Fibroblast of lung (primary cell): Measurements from ENCODE around the gene RPL36A. TPM values are rescaled to one million over a fixed set of nuclear protein-coding genes. Genes with fewer than 3 reads are reported as not detected.
A peak's percentile ranks its signal among the peaks of the same experiment; 100 is the strongest.

Experiments used
- DNase-seq, 2 donors: peaks; one replicate each; pipeline versions ENCODE4 v3.0.0 to v3.0.0-alpha.2; 2010; ENCODE audit warnings: low read depth in 2 of 2
- H2AFZ ChIP-seq: 2 replicates; pipeline ENCODE4 v1.5.1; 2012; ENCODE audit warnings: low read length, control low read depth, inconsistent platforms
- H3K27ac ChIP-seq: 2 replicates; pipeline ENCODE4 v1.5.1; 2011; ENCODE audit warnings: low read length, control low read depth; ENCODE audit not compliant: insufficient read depth
- H3K27me3 ChIP-seq: 2 replicates; pipeline ENCODE4 v1.5.1; 2011; ENCODE audit warnings: mild to moderate bottlenecking, low read length; ENCODE audit not compliant: control insufficient read depth, insufficient read depth
- H3K36me3 ChIP-seq: 2 replicates; pipeline ENCODE4 v1.5.1; 2011; ENCODE audit warnings: low read length; ENCODE audit not compliant: control insufficient read depth, insufficient read depth
- H3K4me1 ChIP-seq: 2 replicates; pipeline ENCODE4 v1.5.1; 2011; ENCODE audit warnings: low read length; ENCODE audit not compliant: control insufficient read depth, insufficient read depth; ENCODE audit errors: extremely low read depth
- H3K4me2 ChIP-seq: 2 replicates; pipeline ENCODE4 v1.5.1; 2011; ENCODE audit warnings: low read length, control low read depth; ENCODE audit not compliant: insufficient read depth; ENCODE audit errors: extremely low read depth
- H3K4me3 ChIP-seq, 4 experiments: fragments of 200-600 bp in 1 of 4; sonication (generic) in 1 of 4; replicated peaks in 1 of 4; 2 replicates each; pipeline ENCODE4 v1.5.1; 2011 to 2016; ENCODE audit warnings: low read length in 4 of 4, low read depth in 3 of 4, mild to moderate bottlenecking in 3 of 4, control low read depth in 2 of 4, inconsistent platforms in 1 of 4, mixed read lengths in 1 of 4; ENCODE audit not compliant: insufficient read depth in 1 of 4; ENCODE audit errors: control extremely low read depth in 1 of 4
- H3K79me2 ChIP-seq: 2 replicates; pipeline ENCODE4 v1.5.1; 2012; ENCODE audit warnings: mild to moderate bottlenecking, low read length, inconsistent platforms; ENCODE audit not compliant: control insufficient read depth, insufficient read depth
- H3K9ac ChIP-seq: 2 replicates; pipeline ENCODE4 v1.5.1; 2011; ENCODE audit warnings: mild to moderate bottlenecking, low read length, control low read depth; ENCODE audit not compliant: insufficient read depth
- H3K9me3 ChIP-seq: 2 replicates; pipeline ENCODE4 v1.5.1; 2012; ENCODE audit warnings: low read depth, low read length; ENCODE audit not compliant: control insufficient read depth, insufficient read depth
- H4K20me1 ChIP-seq: 2 replicates; pipeline ENCODE4 v1.5.1; 2011; ENCODE audit warnings: low read length; ENCODE audit not compliant: control insufficient read depth, insufficient read depth; ENCODE audit errors: extremely low read depth
- EZH2 ChIP-seq: IDR thresholded peaks from 2 replicates; pipeline ENCODE4 v1.5.1; 2012; ENCODE audit warnings: low read length, control low read depth, mild to moderate bottlenecking; ENCODE audit errors: missing control alignments
- polyA plus RNA-seq, 2 donors: library from polyadenylated mRNA; depleted of rRNA in 1 of 2; stranded (reverse) in 1 of 2; unstranded in 1 of 2; fragments of >200 nt; gene quantifications; 2 replicates each; pipeline ENCODE4 v1.2.1, GENCODE V29; 2011 to 2012; ENCODE audit warnings: missing spikeins in 1 of 2
- total RNA-seq: library from RNA; depleted of rRNA; stranded (reverse); fragments of >200 nt; gene quantifications from 2 replicates; pipeline ENCODE4 v1.2.1, GENCODE V29; 2014
- TF ChIP-seq, protein P1 (sequence below), 2 donors: IDR thresholded peaks in 1 of 2; conservative IDR thresholded peaks in 1 of 2; 1 replicate in 1 of 2; 2 replicates in 1 of 2; pipeline ENCODE4 v1.5.1; 2011 to 2012; ENCODE audit warnings: low read length in 2 of 2, control low read depth in 1 of 2, inconsistent platforms in 1 of 2, low read depth in 1 of 2, mild to moderate bottlenecking in 1 of 2

RPL36A gene
- total and polyA plus RNA-seq, 2 donors (not counting 1 experiment from before 2014, with no cell fraction given), result 305 to 2,209 TPM

DNA sequence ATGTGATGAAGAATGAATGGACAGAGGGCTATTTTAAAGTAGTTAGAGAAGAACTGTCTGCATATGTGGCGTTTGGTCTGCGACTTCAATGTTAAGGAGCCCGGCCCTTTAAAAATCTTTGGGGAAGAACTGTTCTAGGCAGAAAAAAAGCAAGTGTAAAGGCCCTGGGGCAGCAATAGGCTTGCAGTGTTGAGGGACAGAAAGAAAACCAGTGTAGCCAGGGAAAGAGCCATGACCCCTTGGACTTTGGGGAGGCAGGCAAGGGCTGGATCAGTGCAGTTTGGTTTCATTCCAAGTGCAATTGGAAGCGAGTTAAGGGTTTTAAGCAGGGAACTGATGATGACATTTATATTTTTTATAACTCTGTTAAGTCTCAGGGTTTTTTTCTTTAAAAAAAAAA lies 9.0 kb downstream of the RPL36A start:
- H3K4me1 ChIP-seq, result no peaks in the 10 kb centered on the region
- no peaks in the 10 kb centered on the region for H4K20me1 ChIP-seq
- H3K9ac ChIP-seq, result no peak overlapping the region
- no peaks in the 10 kb centered on the region for H3K9me3 ChIP-seq
- no peak overlapping the region for H3K4me3 ChIP-seq
- H2AFZ ChIP-seq, result no peak overlapping the region
- no peak for TF ChIP-seq EZH2
- TF ChIP-seq, protein P1, sequence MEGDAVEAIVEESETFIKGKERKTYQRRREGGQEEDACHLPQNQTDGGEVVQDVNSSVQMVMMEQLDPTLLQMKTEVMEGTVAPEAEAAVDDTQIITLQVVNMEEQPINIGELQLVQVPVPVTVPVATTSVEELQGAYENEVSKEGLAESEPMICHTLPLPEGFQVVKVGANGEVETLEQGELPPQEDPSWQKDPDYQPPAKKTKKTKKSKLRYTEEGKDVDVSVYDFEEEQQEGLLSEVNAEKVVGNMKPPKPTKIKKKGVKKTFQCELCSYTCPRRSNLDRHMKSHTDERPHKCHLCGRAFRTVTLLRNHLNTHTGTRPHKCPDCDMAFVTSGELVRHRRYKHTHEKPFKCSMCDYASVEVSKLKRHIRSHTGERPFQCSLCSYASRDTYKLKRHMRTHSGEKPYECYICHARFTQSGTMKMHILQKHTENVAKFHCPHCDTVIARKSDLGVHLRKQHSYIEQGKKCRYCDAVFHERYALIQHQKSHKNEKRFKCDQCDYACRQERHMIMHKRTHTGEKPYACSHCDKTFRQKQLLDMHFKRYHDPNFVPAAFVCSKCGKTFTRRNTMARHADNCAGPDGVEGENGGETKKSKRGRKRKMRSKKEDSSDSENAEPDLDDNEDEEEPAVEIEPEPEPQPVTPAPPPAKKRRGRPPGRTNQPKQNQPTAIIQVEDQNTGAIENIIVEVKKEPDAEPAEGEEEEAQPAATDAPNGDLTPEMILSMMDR (conservative IDR thresholded peaks at IDR 0.05 in 1 of 2, IDR thresholded peaks at IDR 0.05 in 1 of 2; ENCODE audit: low read depth in 1 of 2, low read length in 2 of 2), result no peak
- no peaks in the 10 kb centered on the region for H3K79me2 ChIP-seq
- no peaks in the 10 kb centered on the region for H3K36me3 ChIP-seq
- H3K27me3 ChIP-seq, result no peaks in the 10 kb centered on the region
- H3K4me2 ChIP-seq, result no peak overlapping the region
- no peak for DNase-seq
- H3K27ac ChIP-seq, result no peak overlapping the region

DNA sequence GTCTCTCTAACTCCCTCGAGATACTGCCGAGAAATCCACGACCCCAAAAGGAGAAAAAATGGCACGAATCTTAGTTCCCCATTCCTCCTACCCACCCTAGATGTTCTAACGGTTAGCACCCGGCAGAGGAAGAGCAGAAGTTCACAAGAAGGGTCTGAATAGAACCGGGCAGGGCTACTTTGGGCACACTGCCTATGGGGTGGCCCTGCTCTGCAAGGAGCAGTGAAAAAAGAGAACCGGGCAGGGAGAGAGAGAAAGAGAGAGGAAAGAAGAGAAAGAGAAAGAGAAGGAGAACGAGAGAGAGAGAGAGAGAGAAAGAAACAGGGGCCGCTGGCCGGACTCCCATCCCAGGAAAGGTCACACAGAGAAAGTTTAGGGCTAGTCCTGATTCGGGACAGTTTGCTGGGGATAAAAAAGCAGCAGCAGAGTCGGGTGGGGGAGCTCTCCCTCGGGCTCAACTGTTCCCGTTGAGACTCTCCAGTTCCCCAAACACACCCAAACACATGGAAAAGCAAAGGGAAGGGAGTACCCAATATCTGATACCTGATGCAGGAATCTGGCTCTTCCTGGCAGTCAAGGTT lies 16.4 kb downstream of the RPL36A start:
- TF ChIP-seq, protein P1 (conservative IDR thresholded peaks at IDR 0.05 in 1 of 2, IDR thresholded peaks at IDR 0.05 in 1 of 2; ENCODE audit: low read depth in 1 of 2, low read length in 2 of 2), result no peak
- TF ChIP-seq EZH2, result no peak
- no peaks in the 10 kb centered on the region for H4K20me1 ChIP-seq
- H3K9me3 ChIP-seq, result no peaks in the 10 kb centered on the region
- H3K4me2 ChIP-seq, result peak overlapping the region; percentile 72
- peaks cover 49% of the 10 kb centered on the region for H3K79me2 ChIP-seq
- peak overlapping the region; percentile 47 to 96 (median 78) for H3K4me3 ChIP-seq
- H2AFZ ChIP-seq, result peak overlapping the region; percentile 66
- no peaks in the 10 kb centered on the region for H3K36me3 ChIP-seq
- peak overlapping the region; percentile 98 for H3K27ac ChIP-seq
- peak overlapping the region; percentile 74 for H3K9ac ChIP-seq
- H3K4me1 ChIP-seq, result no peaks in the 10 kb centered on the region
- H3K27me3 ChIP-seq, result no peaks in the 10 kb centered on the region
- DNase-seq, result no peak

GRCh38 chrX:101407748-101408531 lies 17.1 kb downstream of the RPL36A start, which contains the start of the genes GLA and HNRNPH2:
Gene GLA (minus strand): TSS chrX:101407925. CDS start chrX:101407903, 22 bp downstream.
Gene HNRNPH2 (plus strand): TSS chrX:101408222. CDS start chrX:101411989, 3,767 bp downstream.
- Histone ChIP-seq H2AFZ (peak within 1 kb of the TSS; percentile 66), H3K36me3 (no peaks in the 10 kb centered on the region), H3K4me3 (peak within 1 kb of the TSS; percentile 75 to 96 (median 81)), H3K4me2 (peak within 1 kb of the TSS; percentile 87), H3K79me2 (peaks cover 55% of the 10 kb centered on the region), H4K20me1 (no peaks in the 10 kb centered on the region), H3K27ac (peak within 1 kb of the TSS; percentile 98), H3K9me3 (no peaks in the 10 kb centered on the region), H3K4me1 (no peaks in the 10 kb centered on the region), H3K9ac (peak within 1 kb of the TSS; percentile 91), H3K27me3 (no peaks in the 10 kb centered on the region)
- TF ChIP-seq, protein P1 (conservative IDR thresholded peaks at IDR 0.05 in 1 of 2, IDR thresholded peaks at IDR 0.05 in 1 of 2; ENCODE audit: low read depth in 1 of 2, low read length in 2 of 2), result no peak
- no peak for TF ChIP-seq EZH2
- peak; percentile 98 to 99 for DNase-seq
